BE2C (cell line): Measurements from ENCODE around the gene TBC1D4.

Experiments
- DNase-seq: peaks from one replicate; pipeline ENCODE4 v3.0.0-alpha.2; 2020
- H3K27me3 ChIP-seq: fragments of 250-450 bp; sonication (Bioruptor Pico); 2 replicates; pipeline ENCODE4 v1.5.1; 2020; ENCODE audit warnings: mild to moderate bottlenecking
- H3K36me3 ChIP-seq: fragments of 250-450 bp; sonication (Bioruptor Pico); 2 replicates; pipeline ENCODE4 v1.5.1; 2020; ENCODE audit warnings: mild to moderate bottlenecking
- H3K4me1 ChIP-seq: fragments of 250-450 bp; sonication (Bioruptor Pico); 2 replicates; pipeline ENCODE4 v1.5.1; 2020
- H3K4me3 ChIP-seq: 2 replicates; pipeline ENCODE4 v1.5.1; 2011; ENCODE audit warnings: low read depth, low read length
- H3K9me3 ChIP-seq: fragments of 250-450 bp; sonication (Bioruptor Pico); 2 replicates; pipeline ENCODE4 v1.5.1; 2020
- CTCF ChIP-seq: IDR thresholded peaks from 2 replicates; pipeline ENCODE4 v1.5.1; 2012; ENCODE audit warnings: mild to moderate bottlenecking, low read depth, low read length

The TBC1D4 gene

DNA sequence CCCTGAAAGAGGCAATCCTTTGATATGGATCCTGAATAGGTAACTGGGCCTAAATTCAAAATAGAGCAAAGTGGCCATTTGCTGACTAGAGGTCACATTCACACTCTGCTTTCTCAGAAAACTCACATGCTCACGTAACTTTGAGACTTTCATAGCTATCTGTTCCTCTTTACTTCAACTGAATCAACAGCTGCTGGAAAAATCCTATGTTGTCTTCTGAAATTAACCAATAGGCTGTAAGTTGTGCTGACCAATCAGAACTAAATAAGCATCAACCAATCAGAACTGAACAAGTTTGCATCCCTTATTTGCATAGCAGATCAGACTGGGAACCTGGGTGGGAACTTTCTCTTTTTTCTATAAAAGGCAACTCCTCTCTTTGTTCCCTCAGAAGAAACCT is 24.0 kb upstream of the TBC1D4 start:
- H3K27me3 ChIP-seq: no peaks in the 10 kb centered on the region
- no peak for TF ChIP-seq CTCF
- no peaks in the 10 kb centered on the region for H3K36me3 ChIP-seq
- H3K4me1 ChIP-seq: no peaks in the 10 kb centered on the region
- no peak for DNase-seq
- no peaks in the 10 kb centered on the region for H3K9me3 ChIP-seq
- no peak overlapping the region for H3K4me3 ChIP-seq

DNA sequence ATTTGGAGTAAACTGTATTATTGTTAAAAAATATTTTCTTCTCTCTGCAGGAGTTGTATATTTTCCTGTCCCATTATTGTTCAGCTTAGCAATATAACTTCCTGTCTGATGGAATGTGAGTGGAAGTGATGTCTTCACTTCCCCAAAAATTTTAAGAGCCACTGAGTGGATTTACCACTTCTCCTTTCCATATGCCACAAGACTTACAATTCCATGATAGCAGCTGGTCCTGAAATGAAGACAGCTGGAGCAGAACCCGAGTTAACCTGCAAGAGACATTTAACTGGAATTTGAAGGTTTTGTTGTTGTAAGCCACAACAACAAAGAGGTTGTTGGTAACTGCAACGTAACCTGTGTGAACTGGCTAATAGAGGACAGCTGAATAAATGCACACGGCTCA is 23.4 kb upstream of the TBC1D4 start:
- H3K9me3 ChIP-seq: no peaks in the 10 kb centered on the region
- TF ChIP-seq CTCF: no peak
- no peaks in the 10 kb centered on the region for H3K36me3 ChIP-seq
- H3K4me1 ChIP-seq: no peaks in the 10 kb centered on the region
- no peak for DNase-seq
- no peaks in the 10 kb centered on the region for H3K27me3 ChIP-seq
- no peak overlapping the region for H3K4me3 ChIP-seq

GRCh38 chr13:75495938-75496337 is 14.0 kb upstream of the TBC1D4 start:
- H3K36me3 ChIP-seq: no peaks in the 10 kb centered on the region
- no peak for TF ChIP-seq CTCF
- H3K4me1 ChIP-seq: no peaks in the 10 kb centered on the region
- no peak overlapping the region for H3K4me3 ChIP-seq
- no peaks in the 10 kb centered on the region for H3K27me3 ChIP-seq
- no peaks in the 10 kb centered on the region for H3K9me3 ChIP-seq
- no peak for DNase-seq

DNA sequence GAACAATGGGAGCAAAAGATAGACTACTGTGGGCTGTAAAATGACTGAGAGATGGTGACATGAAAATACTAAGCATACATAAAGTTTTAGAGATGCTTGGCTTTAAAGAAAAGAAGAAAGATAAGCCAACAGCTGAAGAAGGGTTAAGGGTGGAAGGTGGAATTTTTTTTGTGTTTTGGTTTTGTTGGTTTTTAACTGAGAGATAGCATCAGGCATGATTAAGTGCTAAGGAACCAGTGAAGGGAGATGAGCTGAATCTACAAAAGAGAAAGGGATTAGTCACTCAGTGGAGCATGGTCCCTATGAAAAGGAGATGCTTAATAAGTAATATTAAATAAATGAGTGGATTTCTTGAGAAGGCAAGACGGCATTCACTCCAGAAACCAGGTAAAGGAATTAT is 12.5 kb upstream of the TBC1D4 start:
- Histone ChIP-seq H3K27me3 (no peaks in the 10 kb centered on the region), H3K36me3 (no peaks in the 10 kb centered on the region), H3K9me3 (no peaks in the 10 kb centered on the region), H3K4me1 (no peaks in the 10 kb centered on the region), H3K4me3 (no peak overlapping the region)
- DNase-seq: no peak
- no peak for TF ChIP-seq CTCF

DNA sequence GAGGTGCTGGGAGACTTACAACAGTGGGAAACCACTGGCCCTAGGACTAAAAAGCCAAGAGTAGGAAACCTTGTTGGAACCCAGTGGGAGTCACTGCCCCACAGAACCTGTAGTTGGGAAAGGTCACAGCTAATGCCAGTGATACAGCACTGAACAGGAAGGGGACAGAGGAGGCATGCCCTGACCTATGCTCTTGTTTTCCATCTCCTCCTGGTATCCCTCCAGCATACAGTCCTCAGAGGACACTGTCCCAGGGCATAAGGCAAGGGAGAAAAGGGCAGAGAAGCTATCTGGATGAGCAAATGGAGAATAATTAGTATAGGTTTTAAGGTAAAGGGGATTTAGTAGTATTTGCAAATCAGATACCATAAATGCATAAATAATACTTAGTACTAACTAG is 11.2 kb upstream of the TBC1D4 start:
- Histone ChIP-seq H3K4me3 (no peak overlapping the region), H3K4me1 (no peaks in the 10 kb centered on the region), H3K36me3 (no peaks in the 10 kb centered on the region), H3K27me3 (no peaks in the 10 kb centered on the region), H3K9me3 (no peaks in the 10 kb centered on the region)
- TF ChIP-seq CTCF: no peak
- no peak for DNase-seq

- no peak for DNase-seq
- no peaks in the 10 kb centered on the region for H3K36me3 ChIP-seq
- no peaks in the 10 kb centered on the region for H3K9me3 ChIP-seq
- no peaks in the 10 kb centered on the region for H3K27me3 ChIP-seq
- H3K4me1 ChIP-seq: no peaks in the 10 kb centered on the region
- TF ChIP-seq CTCF: no peak
- H3K4me3 ChIP-seq: no peak overlapping the region
Measured at GRCh38 chr13:75492389-75492788, 10.4 kb upstream of the TBC1D4 start.
